PFSK-1 (cell line): ENCODE measurements around the gene TBCD.

ENCODE experiments used
- POLR2AphosphoS5 ChIP-seq: IDR thresholded peaks from 2 replicates; pipeline ENCODE4 v1.6.1; 2012; ENCODE audit warnings: low read depth, mild to moderate bottlenecking, control low read depth, low read length, moderate library complexity
- SIN3A ChIP-seq: IDR thresholded peaks from 2 replicates; pipeline ENCODE4 v1.6.1; 2012; ENCODE audit warnings: mild to moderate bottlenecking, low read length, moderate library complexity, borderline replicate concordance; ENCODE audit not compliant: insufficient read depth
- TF ChIP-seq, protein P1 (sequence below), 2 experiments: IDR thresholded peaks; 2 replicates each; pipeline versions ENCODE4 v1.6.1 to v1.8.0; 2011 to 2012; ENCODE audit warnings: low read depth in 2 of 2, low read length in 2 of 2, control low read depth in 1 of 2, inconsistent platforms in 1 of 2, mild to moderate bottlenecking in 1 of 2, moderate library complexity in 1 of 2; ENCODE audit not compliant: insufficient read depth in 1 of 2

DNA sequence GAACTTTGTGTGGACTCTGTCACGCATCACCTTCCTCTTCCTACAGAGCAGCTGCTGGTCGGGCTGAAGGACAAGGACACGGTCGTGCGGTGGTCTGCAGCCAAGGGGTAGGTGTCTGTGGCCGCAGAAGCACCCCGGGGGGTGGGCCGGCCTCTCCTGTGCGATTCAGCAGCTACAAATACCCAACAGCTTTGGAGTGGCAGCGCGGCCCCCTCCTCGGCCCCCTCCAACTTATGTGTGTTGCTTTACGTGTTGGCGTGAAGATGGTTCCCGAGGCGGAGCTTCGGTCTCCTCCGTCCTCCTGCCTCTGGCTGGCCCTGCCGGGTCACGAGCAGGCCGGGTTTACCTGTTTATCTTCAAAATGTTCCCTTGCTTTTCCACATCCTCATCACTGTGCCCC is 55.7 kb downstream of the TBCD start:
- no peak for TF ChIP-seq POLR2AphosphoS5
- TF ChIP-seq, protein P1, sequence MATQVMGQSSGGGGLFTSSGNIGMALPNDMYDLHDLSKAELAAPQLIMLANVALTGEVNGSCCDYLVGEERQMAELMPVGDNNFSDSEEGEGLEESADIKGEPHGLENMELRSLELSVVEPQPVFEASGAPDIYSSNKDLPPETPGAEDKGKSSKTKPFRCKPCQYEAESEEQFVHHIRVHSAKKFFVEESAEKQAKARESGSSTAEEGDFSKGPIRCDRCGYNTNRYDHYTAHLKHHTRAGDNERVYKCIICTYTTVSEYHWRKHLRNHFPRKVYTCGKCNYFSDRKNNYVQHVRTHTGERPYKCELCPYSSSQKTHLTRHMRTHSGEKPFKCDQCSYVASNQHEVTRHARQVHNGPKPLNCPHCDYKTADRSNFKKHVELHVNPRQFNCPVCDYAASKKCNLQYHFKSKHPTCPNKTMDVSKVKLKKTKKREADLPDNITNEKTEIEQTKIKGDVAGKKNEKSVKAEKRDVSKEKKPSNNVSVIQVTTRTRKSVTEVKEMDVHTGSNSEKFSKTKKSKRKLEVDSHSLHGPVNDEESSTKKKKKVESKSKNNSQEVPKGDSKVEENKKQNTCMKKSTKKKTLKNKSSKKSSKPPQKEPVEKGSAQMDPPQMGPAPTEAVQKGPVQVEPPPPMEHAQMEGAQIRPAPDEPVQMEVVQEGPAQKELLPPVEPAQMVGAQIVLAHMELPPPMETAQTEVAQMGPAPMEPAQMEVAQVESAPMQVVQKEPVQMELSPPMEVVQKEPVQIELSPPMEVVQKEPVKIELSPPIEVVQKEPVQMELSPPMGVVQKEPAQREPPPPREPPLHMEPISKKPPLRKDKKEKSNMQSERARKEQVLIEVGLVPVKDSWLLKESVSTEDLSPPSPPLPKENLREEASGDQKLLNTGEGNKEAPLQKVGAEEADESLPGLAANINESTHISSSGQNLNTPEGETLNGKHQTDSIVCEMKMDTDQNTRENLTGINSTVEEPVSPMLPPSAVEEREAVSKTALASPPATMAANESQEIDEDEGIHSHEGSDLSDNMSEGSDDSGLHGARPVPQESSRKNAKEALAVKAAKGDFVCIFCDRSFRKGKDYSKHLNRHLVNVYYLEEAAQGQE (IDR thresholded peaks at IDR 0.05; ENCODE audit: insufficient read depth in 1 of 2, low read depth in 2 of 2, low read length in 2 of 2): no peak
- TF ChIP-seq SIN3A: no peak
